T-cell (primary cell): ENCODE measurements around the gene BTBD17. TPM values are rescaled to one million over a fixed set of nuclear protein-coding genes. Genes with fewer than 3 reads are reported as not detected.

ENCODE experiments used
- ATAC-seq, 4 experiments: fragments of 200-7000 bp in 3 of 4; fragments of 150-1000 bp in 1 of 4; cut with Tn5 transposase; replicated peaks in 1 of 4; 1 replicate in 3 of 4; 2 replicates in 1 of 4; pipeline ENCODE4 v1.10.0; 2021; ENCODE audit warnings: moderate library complexity in 3 of 4, mild to moderate bottlenecking in 2 of 4, moderate number of reproducible peaks in 1 of 4
- CTCF ChIA-PET, 2 donors: fragments of 300-600 bp; sonication (Branson Sonifier 250); formaldehyde crosslinking; loops; one replicate each; lab custom pipeline; 2022; ENCODE audit warnings: antibody characterized with exemption in 2 of 2; lab: Charles Lee
- POLR2A ChIA-PET, 2 donors: fragments of 300-600 bp; sonication (Branson Sonifier 250); formaldehyde crosslinking; loops; one replicate each; lab custom pipeline; 2022; ENCODE audit warnings: antibody characterized with exemption in 2 of 2; lab: Charles Lee
- DNase-seq, 35 experiments: peaks; one replicate each; pipeline versions ENCODE4 v3.0.0 to v3.0.0-alpha.2; 2013 to 2023
- H3K27ac ChIP-seq: one replicate; pipeline ENCODE4 v1.5.1; 2013; ENCODE audit warnings: low read length
- H3K27me3 ChIP-seq, 2 experiments: replicated peaks in 1 of 2; 1 replicate in 1 of 2; 2 replicates in 1 of 2; pipeline versions ENCODE4 v1.6.1 to v1.7.0; 2013; ENCODE audit warnings: low read length in 1 of 2, mixed read lengths in 1 of 2; ENCODE audit not compliant: control insufficient read depth in 2 of 2, insufficient read depth in 2 of 2; ENCODE audit errors: extremely low read depth in 1 of 2
- H3K36me3 ChIP-seq, 2 donors: 1 replicate in 1 of 2; 2 replicates in 1 of 2; pipeline versions ENCODE4 v1.6.1 to v1.7.0; 2013; ENCODE audit warnings: low read length in 1 of 2; ENCODE audit not compliant: control insufficient read depth in 2 of 2, insufficient read depth in 1 of 2; ENCODE audit errors: extremely low read depth in 1 of 2
- H3K4me1 ChIP-seq, 2 experiments: 1 replicate in 1 of 2; 2 replicates in 1 of 2; pipeline versions ENCODE4 v1.6.1 to v1.7.0; 2013; ENCODE audit warnings: low read length in 2 of 2, mixed read lengths in 1 of 2; ENCODE audit not compliant: insufficient read depth in 2 of 2, control insufficient read depth in 1 of 2; ENCODE audit errors: extremely low read depth in 1 of 2
- H3K4me3 ChIP-seq, 2 donors: 1 replicate in 1 of 2; 2 replicates in 1 of 2; pipeline versions ENCODE4 v1.5.1 to v1.7.0; 2013; ENCODE audit warnings: mild to moderate bottlenecking in 2 of 2, low read length in 1 of 2, moderate library complexity in 1 of 2; ENCODE audit not compliant: control insufficient read depth in 1 of 2; ENCODE audit errors: extremely low read depth in 1 of 2
- H3K9me3 ChIP-seq: 2 replicates; pipeline ENCODE4 v1.7.0; 2013
- H3K27ac Mint-ChIP-seq, 2 donors: one replicate each; pipeline ENCODE4 v1.8.0; 2020 to 2021; ENCODE audit warnings: mild to moderate bottlenecking in 2 of 2, mixed read lengths in 2 of 2
- H3K27me3 Mint-ChIP-seq, 2 donors: one replicate each; pipeline ENCODE4 v1.8.0; 2021 to 2022; ENCODE audit warnings: mixed read lengths in 2 of 2
- H3K36me3 Mint-ChIP-seq: one replicate; pipeline ENCODE4 v1.8.0; 2021; ENCODE audit warnings: mixed read lengths
- H3K4me1 Mint-ChIP-seq, 3 donors: one replicate each; pipeline ENCODE4 v1.8.0; 2020 to 2022; ENCODE audit warnings: mixed read lengths in 3 of 3, mild to moderate bottlenecking in 1 of 3
- H3K4me3 Mint-ChIP-seq, 3 donors: one replicate each; pipeline ENCODE4 v1.8.0; 2020 to 2022; ENCODE audit warnings: mild to moderate bottlenecking in 3 of 3, mixed read lengths in 3 of 3, moderate library complexity in 3 of 3
- H3K9me3 Mint-ChIP-seq, 3 donors: one replicate each; pipeline ENCODE4 v1.8.0; 2020 to 2022; ENCODE audit warnings: mixed read lengths in 3 of 3
- WGBS: methylation state at CpG from one replicate; pipeline ENCODE4 v1.1.5; 2013; ENCODE audit warnings: missing lambda C conversion rate; ENCODE audit not compliant: insufficient coverage; 5-methylcytosine and 5-hydroxymethylcytosine counted together
- total RNA-seq, 35 experiments: library from RNA in 6 of 35; stranded (reverse) in 6 of 35; fragments of 120-200 nt in 1 of 35; gene quantifications; one replicate each; pipeline versions ENCODE4 v1.2.1 to v1.2.4 and lab custom pipeline; 2013 to 2026

Gene BTBD17
- total RNA-seq, 5 donors from 2014 or later (not counting 1 experiment from before 2014, with no cell fraction given), result 0.26 TPM; not detected in 4

- peaks cover 0 to 8% of the 10 kb centered on the region in 2 experiments for H3K27me3 ChIP-seq
- no peak for ATAC-seq
- no peak overlapping the region for H3K27ac ChIP-seq
- H3K4me1 Mint-ChIP-seq, result peaks cover 0 to 4% (median 0%) of the 10 kb centered on the region in 3 donors
- H3K9me3 ChIP-seq, result no peaks in the 10 kb centered on the region
- POLR2A ChIA-PET, result no interaction called here
- H3K27me3 Mint-ChIP-seq, result peaks cover 0 to 6% of the 10 kb centered on the region in 2 donors
- no peaks in the 10 kb centered on the region for H3K4me1 ChIP-seq
- H3K36me3 Mint-ChIP-seq, result no peaks in the 10 kb centered on the region
- no peak overlapping the region for H3K4me3 ChIP-seq
- no peaks in the 10 kb centered on the region for H3K9me3 Mint-ChIP-seq
- CTCF ChIA-PET, result no interaction called here
- no peak overlapping the region for H3K27ac Mint-ChIP-seq
- DNase-seq, result no peak
- H3K4me3 Mint-ChIP-seq, result no peak overlapping the region
- no CpG with 5 or more reads among the region's 6 CpGs for WGBS
- H3K36me3 ChIP-seq, result no peaks in the 10 kb centered on the region
Observed at GRCh38 chr17:74404789-74405188, 43.1 kb upstream of the BTBD17 start.

GRCh38 chr17:74404218-74404617 is 42.5 kb upstream of the BTBD17 start:
- H3K27ac Mint-ChIP-seq, result no peak overlapping the region
- WGBS, result 83% methylated on average over 4 of the region's 7 CpGs
- no peaks in the 10 kb centered on the region for H3K9me3 Mint-ChIP-seq
- H3K4me1 Mint-ChIP-seq, result peaks cover 0 to 4% (median 0%) of the 10 kb centered on the region in 3 donors
- Histone ChIP-seq H3K9me3 (no peaks in the 10 kb centered on the region), H3K27ac (no peak overlapping the region), H3K4me1 (no peaks in the 10 kb centered on the region), H3K4me3 (no peak overlapping the region), H3K27me3 (peaks cover 0 to 8% of the 10 kb centered on the region in 2 experiments), H3K36me3 (no peaks in the 10 kb centered on the region)
- no peak for ATAC-seq
- H3K4me3 Mint-ChIP-seq, result no peak overlapping the region
- ChIA-PET POLR2A (no interaction called here), CTCF (no interaction called here)
- no peaks in the 10 kb centered on the region for H3K36me3 Mint-ChIP-seq
- H3K27me3 Mint-ChIP-seq, result peaks cover 0 to 6% of the 10 kb centered on the region in 2 donors
- no peak for DNase-seq

- ATAC-seq (no peak), DNase-seq (no peak)
- H3K36me3 Mint-ChIP-seq, result no peaks in the 10 kb centered on the region
- 68% methylated on average over 11 of the region's 12 CpGs for WGBS
- Histone ChIP-seq H3K4me1 (no peaks in the 10 kb centered on the region), H3K36me3 (no peaks in the 10 kb centered on the region), H3K9me3 (no peaks in the 10 kb centered on the region), H3K4me3 (no peak overlapping the region), H3K27me3 (peaks cover 0 to 8% of the 10 kb centered on the region in 2 experiments), H3K27ac (no peak overlapping the region)
- H3K27ac Mint-ChIP-seq, result no peak overlapping the region
- H3K9me3 Mint-ChIP-seq, result no peaks in the 10 kb centered on the region
- peaks cover 0 to 4% (median 0%) of the 10 kb centered on the region in 3 donors for H3K4me1 Mint-ChIP-seq
- ChIA-PET CTCF (no interaction called here), POLR2A (no interaction called here)
- no peak overlapping the region for H3K4me3 Mint-ChIP-seq
- H3K27me3 Mint-ChIP-seq, result peaks cover 0 to 6% of the 10 kb centered on the region in 2 donors
Observed at GRCh38 chr17:74403512-74404137, 42.0 kb upstream of the BTBD17 start.

- H3K4me3 Mint-ChIP-seq, result no peak overlapping the region
- ChIA-PET POLR2A (no interaction called here), CTCF (no interaction called here)
- Histone ChIP-seq H3K27ac (no peak overlapping the region), H3K9me3 (no peaks in the 10 kb centered on the region), H3K4me3 (no peak overlapping the region), H3K27me3 (peaks cover 0 to 6% of the 10 kb centered on the region in 2 experiments), H3K4me1 (no peaks in the 10 kb centered on the region), H3K36me3 (no peaks in the 10 kb centered on the region)
- 84% methylated on average over 6 of the region's 7 CpGs for WGBS
- peaks cover 0 to 3% (median 0%) of the 10 kb centered on the region in 3 donors for H3K4me1 Mint-ChIP-seq
- ATAC-seq (no peak), DNase-seq (no peak)
- peaks cover 0 to 4% of the 10 kb centered on the region in 2 donors for H3K27me3 Mint-ChIP-seq
- no peak overlapping the region for H3K27ac Mint-ChIP-seq
- H3K9me3 Mint-ChIP-seq, result no peaks in the 10 kb centered on the region
- no peaks in the 10 kb centered on the region for H3K36me3 Mint-ChIP-seq
Observed at GRCh38 chr17:74402048-74402447, 40.4 kb upstream of the BTBD17 start.

- ATAC-seq, result no peak
- Mint-ChIP-seq H3K4me3 (no peak overlapping the region), H3K36me3 (no peaks in the 10 kb centered on the region), H3K27ac (no peak overlapping the region), H3K27me3 (peaks cover 0 to 4% of the 10 kb centered on the region in 2 donors), H3K9me3 (no peaks in the 10 kb centered on the region), H3K4me1 (no peaks in the 10 kb centered on the region)
- CTCF ChIA-PET, result no interaction called here
- no peak overlapping the region for H3K27ac ChIP-seq
- H3K27me3 ChIP-seq, result peaks cover 0 to 8% of the 10 kb centered on the region in 2 experiments
- no peaks in the 10 kb centered on the region for H3K4me1 ChIP-seq
- H3K4me3 ChIP-seq, result no peak overlapping the region
- H3K9me3 ChIP-seq, result no peaks in the 10 kb centered on the region
- H3K36me3 ChIP-seq, result no peaks in the 10 kb centered on the region
- WGBS, result no CpG with 5 or more reads among the region's 4 CpGs
- POLR2A ChIA-PET, result no interaction called here
- no peak for DNase-seq
Observed at GRCh38 chr17:74396567-74396966, 34.9 kb upstream of the BTBD17 start.

GRCh38 chr17:74394977-74395376 is 33.3 kb upstream of the BTBD17 start:
- no peak overlapping the region for H3K4me3 ChIP-seq
- peaks cover 0 to 13% of the 10 kb centered on the region in 2 experiments for H3K27me3 ChIP-seq
- DNase-seq (no peak), ATAC-seq (no peak)
- ChIA-PET CTCF (no interaction called here), POLR2A (no interaction called here)
- no peaks in the 10 kb centered on the region for H3K9me3 ChIP-seq
- no peaks in the 10 kb centered on the region for H3K36me3 ChIP-seq
- H3K9me3 Mint-ChIP-seq, result no peaks in the 10 kb centered on the region
- peaks cover 0 to 4% of the 10 kb centered on the region in 2 donors for H3K27me3 Mint-ChIP-seq
- no peaks in the 10 kb centered on the region for H3K4me1 Mint-ChIP-seq
- WGBS, result 88% methylated on average over 7 of the region's 7 CpGs
- H3K27ac ChIP-seq, result no peak overlapping the region
- H3K27ac Mint-ChIP-seq, result no peak overlapping the region
- H3K4me1 ChIP-seq, result no peaks in the 10 kb centered on the region
- H3K4me3 Mint-ChIP-seq, result no peak overlapping the region
- no peaks in the 10 kb centered on the region for H3K36me3 Mint-ChIP-seq
